Mesothelial cell of epicardium (in vitro differentiated cells): ENCODE data around the gene STRIT1. TPM values are rescaled to one million over a fixed set of nuclear protein-coding genes. Genes with fewer than 3 reads are reported as not detected.

Experiments
- DNase-seq, 2 experiments: peaks; one replicate each; pipeline ENCODE4 v3.0.0; 2021; ENCODE audit warnings: low spot score in 2 of 2; ENCODE audit not compliant: unreplicated experiment in 2 of 2
- H3K27ac Mint-ChIP-seq: 2 replicates; pipeline ENCODE4 v1.8.0; 2021; ENCODE audit warnings: mixed read lengths
- H3K27me3 Mint-ChIP-seq: 2 replicates; pipeline ENCODE4 v1.8.0; 2021; ENCODE audit warnings: low read depth, mixed read lengths
- H3K36me3 Mint-ChIP-seq: 2 replicates; pipeline ENCODE4 v1.8.0; 2021; ENCODE audit warnings: mixed read lengths
- H3K4me1 Mint-ChIP-seq: 2 replicates; pipeline ENCODE4 v1.8.0; 2021; ENCODE audit warnings: mixed read lengths
- H3K4me3 Mint-ChIP-seq: 2 replicates; pipeline ENCODE4 v1.8.0; 2021; ENCODE audit warnings: mild to moderate bottlenecking, moderate library complexity, mixed read lengths
- H3K9me3 Mint-ChIP-seq: 2 replicates; pipeline ENCODE4 v1.8.0; 2021; ENCODE audit warnings: mixed read lengths
- CTCF ChIP-seq: fragments of 200-600 bp; sonication (generic); IDR thresholded peaks from one replicate; pipeline ENCODE4 v1.5.0; 2021; ENCODE audit warnings: antibody characterized with exemption; ENCODE audit not compliant: unreplicated experiment
- total RNA-seq: library from RNA; stranded (reverse); gene quantifications from 3 replicates; pipeline ENCODE4 v1.2.1, GENCODE V29; 2021

STRIT1 gene
- total RNA-seq, 1 donor from 2014 or later = not detected

- no peaks in the 10 kb centered on the region for H3K27me3 Mint-ChIP-seq
- peaks cover 5% of the 10 kb centered on the region for H3K36me3 Mint-ChIP-seq
- TF ChIP-seq CTCF = no peak
- H3K9me3 Mint-ChIP-seq = peaks cover 28% of the 10 kb centered on the region
- H3K4me1 Mint-ChIP-seq = no peaks in the 10 kb centered on the region
- no peak overlapping the region for H3K4me3 Mint-ChIP-seq
- no peak overlapping the region for H3K27ac Mint-ChIP-seq
- no peak for DNase-seq
These were observed 2.9 kb upstream of the STRIT1 start for GRCh38 chr3:155296413-155296812.

- Mint-ChIP-seq H3K27ac (no peak overlapping the region), H3K36me3 (peaks cover 5% of the 10 kb centered on the region), H3K4me3 (no peak overlapping the region), H3K9me3 (peaks cover 17% of the 10 kb centered on the region), H3K4me1 (no peaks in the 10 kb centered on the region), H3K27me3 (no peaks in the 10 kb centered on the region)
- no peak for TF ChIP-seq CTCF
- no peak for DNase-seq
These were observed 790 bp downstream of the STRIT1 start for GRCh38 chr3:155292693-155293092.

GRCh38 chr3:155292133-155292532 is 1.4 kb downstream of the STRIT1 start:
- Mint-ChIP-seq H3K36me3 (peaks cover 1% of the 10 kb centered on the region), H3K4me3 (no peak overlapping the region), H3K9me3 (peaks cover 14% of the 10 kb centered on the region), H3K27me3 (no peaks in the 10 kb centered on the region), H3K4me1 (no peaks in the 10 kb centered on the region), H3K27ac (no peak overlapping the region)
- DNase-seq = no peak
- TF ChIP-seq CTCF = no peak

GRCh38 chr3:155286736-155287135 is 6.7 kb downstream of the STRIT1 start:
- Mint-ChIP-seq H3K4me3 (no peak overlapping the region), H3K4me1 (no peaks in the 10 kb centered on the region), H3K36me3 (no peaks in the 10 kb centered on the region), H3K27me3 (no peaks in the 10 kb centered on the region), H3K27ac (no peak overlapping the region), H3K9me3 (peaks cover 8% of the 10 kb centered on the region)
- no peak for TF ChIP-seq CTCF
- DNase-seq = no peak

GRCh38 chr3:155285936-155286335 is 7.5 kb downstream of the STRIT1 start:
- H3K4me3 Mint-ChIP-seq = no peak overlapping the region
- no peaks in the 10 kb centered on the region for H3K4me1 Mint-ChIP-seq
- H3K36me3 Mint-ChIP-seq = peaks cover 1% of the 10 kb centered on the region
- no peak for DNase-seq
- TF ChIP-seq CTCF = no peak
- H3K9me3 Mint-ChIP-seq = peaks cover 8% of the 10 kb centered on the region
- no peaks in the 10 kb centered on the region for H3K27me3 Mint-ChIP-seq
- H3K27ac Mint-ChIP-seq = no peak overlapping the region
